GM12878 (cell line): ENCODE results near the gene TOP2A.

Experiments used
- BHLHE40 ChIP-seq, 2 experiments: fragments of 450-650 bp in 1 of 2; IDR thresholded peaks; 2 replicates each; pipeline ENCODE4 v1.6.1; 2011 to 2017; ENCODE audit warnings: low read depth in 2 of 2, borderline replicate concordance in 1 of 2, improper control_type of control experiment in 1 of 2, low read length in 1 of 2, mild to moderate bottlenecking in 1 of 2
- JUND ChIP-seq: IDR thresholded peaks from 2 replicates; pipeline ENCODE4 v1.6.1; 2012; ENCODE audit warnings: low read depth, mild to moderate bottlenecking, low read length, improper control_type of control experiment, moderate library complexity
- RAD51 ChIP-seq: fragments of 450-650 bp; IDR thresholded peaks from 2 replicates; pipeline ENCODE4 v1.6.1; 2016; ENCODE audit warnings: moderate library complexity, mild to moderate bottlenecking, inconsistent platforms
- TF ChIP-seq, protein P1 (sequence below), 3 experiments: IDR thresholded peaks in 2 of 3; conservative IDR thresholded peaks in 1 of 3; 2 replicates each; pipeline ENCODE4 v1.5.1; 2011; ENCODE audit warnings: low read depth in 3 of 3, low read length in 3 of 3, mild to moderate bottlenecking in 3 of 3, control low read depth in 2 of 3, moderate library complexity in 2 of 3, inconsistent platforms in 1 of 3, mixed read lengths in 1 of 3; ENCODE audit not compliant: control insufficient read depth in 2 of 3, insufficient read depth in 1 of 3; ENCODE audit errors: extremely low read depth in 1 of 3
- TF ChIP-seq, protein P2 (sequence below): IDR thresholded peaks from 2 replicates; pipeline ENCODE4 v1.6.1; 2012; ENCODE audit warnings: mild to moderate bottlenecking, low read depth, low read length

DNA sequence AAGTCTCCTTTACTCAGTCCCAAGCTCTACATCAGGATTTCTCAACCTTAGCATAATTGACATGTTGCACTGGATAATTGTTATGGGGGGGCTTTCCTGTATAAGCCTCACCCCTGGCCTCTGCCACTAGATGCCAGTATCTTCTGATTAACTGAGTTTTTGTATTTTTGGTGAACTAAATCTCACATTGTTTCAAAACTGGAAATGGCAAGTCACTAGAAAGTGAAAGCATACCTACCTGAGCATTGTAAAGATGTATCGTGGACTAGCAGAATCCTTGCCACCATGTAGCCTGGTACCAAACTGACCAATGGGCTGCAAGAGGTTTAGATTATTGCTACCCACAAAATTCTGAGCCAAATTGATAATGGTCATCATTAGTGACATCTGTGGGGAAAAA, 15.0 kb downstream of the TOP2A start:
- TF ChIP-seq JUND (no peak), BHLHE40 (IDR thresholded peaks at IDR 0.05; ENCODE audit: borderline replicate concordance in 1 of 2, low read depth in 2 of 2, low read length in 1 of 2) (no peak), RAD51 (no peak)
- TF ChIP-seq, protein P1, sequence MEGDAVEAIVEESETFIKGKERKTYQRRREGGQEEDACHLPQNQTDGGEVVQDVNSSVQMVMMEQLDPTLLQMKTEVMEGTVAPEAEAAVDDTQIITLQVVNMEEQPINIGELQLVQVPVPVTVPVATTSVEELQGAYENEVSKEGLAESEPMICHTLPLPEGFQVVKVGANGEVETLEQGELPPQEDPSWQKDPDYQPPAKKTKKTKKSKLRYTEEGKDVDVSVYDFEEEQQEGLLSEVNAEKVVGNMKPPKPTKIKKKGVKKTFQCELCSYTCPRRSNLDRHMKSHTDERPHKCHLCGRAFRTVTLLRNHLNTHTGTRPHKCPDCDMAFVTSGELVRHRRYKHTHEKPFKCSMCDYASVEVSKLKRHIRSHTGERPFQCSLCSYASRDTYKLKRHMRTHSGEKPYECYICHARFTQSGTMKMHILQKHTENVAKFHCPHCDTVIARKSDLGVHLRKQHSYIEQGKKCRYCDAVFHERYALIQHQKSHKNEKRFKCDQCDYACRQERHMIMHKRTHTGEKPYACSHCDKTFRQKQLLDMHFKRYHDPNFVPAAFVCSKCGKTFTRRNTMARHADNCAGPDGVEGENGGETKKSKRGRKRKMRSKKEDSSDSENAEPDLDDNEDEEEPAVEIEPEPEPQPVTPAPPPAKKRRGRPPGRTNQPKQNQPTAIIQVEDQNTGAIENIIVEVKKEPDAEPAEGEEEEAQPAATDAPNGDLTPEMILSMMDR (IDR thresholded peaks at IDR 0.05 in 2 of 3, conservative IDR thresholded peaks at IDR 0.05 in 1 of 3; ENCODE audit: control insufficient read depth in 2 of 3, extremely low read depth in 1 of 3, insufficient read depth in 1 of 3, low read depth in 3 of 3, low read length in 3 of 3): no peak; a peak in 1 of 6 replicates
- TF ChIP-seq, protein P2, sequence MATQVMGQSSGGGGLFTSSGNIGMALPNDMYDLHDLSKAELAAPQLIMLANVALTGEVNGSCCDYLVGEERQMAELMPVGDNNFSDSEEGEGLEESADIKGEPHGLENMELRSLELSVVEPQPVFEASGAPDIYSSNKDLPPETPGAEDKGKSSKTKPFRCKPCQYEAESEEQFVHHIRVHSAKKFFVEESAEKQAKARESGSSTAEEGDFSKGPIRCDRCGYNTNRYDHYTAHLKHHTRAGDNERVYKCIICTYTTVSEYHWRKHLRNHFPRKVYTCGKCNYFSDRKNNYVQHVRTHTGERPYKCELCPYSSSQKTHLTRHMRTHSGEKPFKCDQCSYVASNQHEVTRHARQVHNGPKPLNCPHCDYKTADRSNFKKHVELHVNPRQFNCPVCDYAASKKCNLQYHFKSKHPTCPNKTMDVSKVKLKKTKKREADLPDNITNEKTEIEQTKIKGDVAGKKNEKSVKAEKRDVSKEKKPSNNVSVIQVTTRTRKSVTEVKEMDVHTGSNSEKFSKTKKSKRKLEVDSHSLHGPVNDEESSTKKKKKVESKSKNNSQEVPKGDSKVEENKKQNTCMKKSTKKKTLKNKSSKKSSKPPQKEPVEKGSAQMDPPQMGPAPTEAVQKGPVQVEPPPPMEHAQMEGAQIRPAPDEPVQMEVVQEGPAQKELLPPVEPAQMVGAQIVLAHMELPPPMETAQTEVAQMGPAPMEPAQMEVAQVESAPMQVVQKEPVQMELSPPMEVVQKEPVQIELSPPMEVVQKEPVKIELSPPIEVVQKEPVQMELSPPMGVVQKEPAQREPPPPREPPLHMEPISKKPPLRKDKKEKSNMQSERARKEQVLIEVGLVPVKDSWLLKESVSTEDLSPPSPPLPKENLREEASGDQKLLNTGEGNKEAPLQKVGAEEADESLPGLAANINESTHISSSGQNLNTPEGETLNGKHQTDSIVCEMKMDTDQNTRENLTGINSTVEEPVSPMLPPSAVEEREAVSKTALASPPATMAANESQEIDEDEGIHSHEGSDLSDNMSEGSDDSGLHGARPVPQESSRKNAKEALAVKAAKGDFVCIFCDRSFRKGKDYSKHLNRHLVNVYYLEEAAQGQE: no peak
